Astrocyte (in vitro differentiated cells and primary cell): ENCODE measurements around the gene NINL. TPM values are rescaled to one million over a fixed set of nuclear protein-coding genes. Genes with fewer than 3 reads are reported as not detected.

Source experiments
- DNase-seq: peaks from one replicate; pipeline ENCODE4 v3.0.0-alpha.2; 2010; ENCODE audit warnings: low read depth
- FAIRE-seq: peaks from 2 replicates; lab custom pipeline; 2011; peaks lifted over from hg19 to GRCh38; lab: Jason Lieb, UNC
- H2AFZ ChIP-seq: 2 replicates; pipeline ENCODE4 v1.6.0; 2012; ENCODE audit warnings: low read depth, low read length, inconsistent platforms
- H3K27ac ChIP-seq: 2 replicates; pipeline ENCODE4 v1.5.1; 2011; ENCODE audit warnings: low read depth, low read length, inconsistent platforms
- H3K27me3 ChIP-seq: 2 replicates; pipeline ENCODE4 v1.6.0; 2011; ENCODE audit warnings: low read length, inconsistent platforms; ENCODE audit not compliant: insufficient read depth
- H3K36me3 ChIP-seq: 2 replicates; pipeline ENCODE4 v1.5.1; 2011; ENCODE audit warnings: low read length, inconsistent platforms; ENCODE audit not compliant: insufficient read depth
- H3K4me1 ChIP-seq: 2 replicates; pipeline ENCODE4 v1.5.1; 2011; ENCODE audit warnings: low read length, inconsistent platforms; ENCODE audit not compliant: insufficient read depth
- H3K4me2 ChIP-seq: 2 replicates; pipeline ENCODE4 v1.6.0; 2012; ENCODE audit warnings: low read length, inconsistent platforms
- H3K4me3 ChIP-seq: 2 replicates; pipeline ENCODE4 v1.5.1; 2011; ENCODE audit warnings: low read depth, mild to moderate bottlenecking, low read length, inconsistent platforms; ENCODE audit not compliant: insufficient read depth
- H3K79me2 ChIP-seq: 2 replicates; pipeline ENCODE4 v1.6.0; 2012; ENCODE audit warnings: mild to moderate bottlenecking, low read length, inconsistent platforms; ENCODE audit not compliant: insufficient read depth
- H3K9ac ChIP-seq: 2 replicates; pipeline ENCODE4 v1.6.0; 2012; ENCODE audit warnings: mild to moderate bottlenecking, low read length, inconsistent platforms
- H3K9me3 ChIP-seq: 2 replicates; pipeline ENCODE4 v1.5.1; 2012; ENCODE audit warnings: low read depth, mild to moderate bottlenecking, low read length, inconsistent platforms; ENCODE audit not compliant: insufficient read depth
- H4K20me1 ChIP-seq: 2 replicates; pipeline ENCODE4 v1.6.0; 2012; ENCODE audit warnings: low read length, inconsistent platforms; ENCODE audit not compliant: insufficient read depth
- H3K27ac Mint-ChIP-seq: one replicate; pipeline ENCODE4 v1.8.0; 2021; ENCODE audit warnings: mild to moderate bottlenecking, mixed read lengths; ENCODE audit not compliant: unreplicated experiment
- H3K27me3 Mint-ChIP-seq: one replicate; pipeline ENCODE4 v1.8.0; 2021; ENCODE audit warnings: low read depth, mixed read lengths; ENCODE audit not compliant: unreplicated experiment
- H3K36me3 Mint-ChIP-seq: one replicate; pipeline ENCODE4 v1.8.0; 2021; ENCODE audit warnings: low read depth, mixed read lengths; ENCODE audit not compliant: unreplicated experiment
- H3K4me1 Mint-ChIP-seq: one replicate; pipeline ENCODE4 v1.8.0; 2021; ENCODE audit warnings: low read depth, mixed read lengths; ENCODE audit not compliant: unreplicated experiment
- H3K4me3 Mint-ChIP-seq: one replicate; pipeline ENCODE4 v1.8.0; 2021; ENCODE audit warnings: mild to moderate bottlenecking, moderate library complexity, mixed read lengths; ENCODE audit not compliant: unreplicated experiment
- H3K9me3 Mint-ChIP-seq: one replicate; pipeline ENCODE4 v1.8.0; 2021; ENCODE audit warnings: mild to moderate bottlenecking, mixed read lengths; ENCODE audit not compliant: unreplicated experiment
- EZH2 ChIP-seq: IDR thresholded peaks from 2 replicates; pipeline ENCODE4 v1.6.1; 2012; ENCODE audit warnings: mild to moderate bottlenecking, low read length, inconsistent platforms; ENCODE audit not compliant: insufficient read depth
- total RNA-seq: library from RNA; stranded (reverse); gene quantifications from 2 replicates; pipeline ENCODE4 v1.2.1, GENCODE V29; 2021
- TF ChIP-seq, protein P1 (sequence below): IDR thresholded peaks from 2 replicates; pipeline ENCODE4 v1.5.1; 2011; ENCODE audit warnings: low read depth, mild to moderate bottlenecking, inconsistent platforms, low read length, moderate library complexity; ENCODE audit not compliant: insufficient read depth

Gene NINL
- total RNA-seq, 1 donor from 2014 or later, result 10.2 TPM

GRCh38 chr20:25447671-25448070, 137.7 kb downstream of the NINL start:
- Histone ChIP-seq H2AFZ (no peak overlapping the region), H3K27me3 (no peaks in the 10 kb centered on the region), H3K36me3 (peaks cover 10% of the 10 kb centered on the region), H3K4me3 (no peak overlapping the region), H4K20me1 (no peaks in the 10 kb centered on the region), H3K27ac (no peak overlapping the region), H3K4me1 (no peaks in the 10 kb centered on the region), H3K4me2 (no peak overlapping the region), H3K9ac (no peak overlapping the region), H3K9me3 (no peaks in the 10 kb centered on the region), H3K79me2 (no peaks in the 10 kb centered on the region)
- Mint-ChIP-seq H3K4me1 (no peaks in the 10 kb centered on the region), H3K27ac (no peak overlapping the region), H3K4me3 (no peak overlapping the region), H3K36me3 (peaks cover 4% of the 10 kb centered on the region), H3K9me3 (no peaks in the 10 kb centered on the region), H3K27me3 (no peaks in the 10 kb centered on the region)
- FAIRE-seq (no peak), DNase-seq (no peak)
- TF ChIP-seq, protein P1, sequence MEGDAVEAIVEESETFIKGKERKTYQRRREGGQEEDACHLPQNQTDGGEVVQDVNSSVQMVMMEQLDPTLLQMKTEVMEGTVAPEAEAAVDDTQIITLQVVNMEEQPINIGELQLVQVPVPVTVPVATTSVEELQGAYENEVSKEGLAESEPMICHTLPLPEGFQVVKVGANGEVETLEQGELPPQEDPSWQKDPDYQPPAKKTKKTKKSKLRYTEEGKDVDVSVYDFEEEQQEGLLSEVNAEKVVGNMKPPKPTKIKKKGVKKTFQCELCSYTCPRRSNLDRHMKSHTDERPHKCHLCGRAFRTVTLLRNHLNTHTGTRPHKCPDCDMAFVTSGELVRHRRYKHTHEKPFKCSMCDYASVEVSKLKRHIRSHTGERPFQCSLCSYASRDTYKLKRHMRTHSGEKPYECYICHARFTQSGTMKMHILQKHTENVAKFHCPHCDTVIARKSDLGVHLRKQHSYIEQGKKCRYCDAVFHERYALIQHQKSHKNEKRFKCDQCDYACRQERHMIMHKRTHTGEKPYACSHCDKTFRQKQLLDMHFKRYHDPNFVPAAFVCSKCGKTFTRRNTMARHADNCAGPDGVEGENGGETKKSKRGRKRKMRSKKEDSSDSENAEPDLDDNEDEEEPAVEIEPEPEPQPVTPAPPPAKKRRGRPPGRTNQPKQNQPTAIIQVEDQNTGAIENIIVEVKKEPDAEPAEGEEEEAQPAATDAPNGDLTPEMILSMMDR, result no peak
- TF ChIP-seq EZH2, result no peak

DNA sequence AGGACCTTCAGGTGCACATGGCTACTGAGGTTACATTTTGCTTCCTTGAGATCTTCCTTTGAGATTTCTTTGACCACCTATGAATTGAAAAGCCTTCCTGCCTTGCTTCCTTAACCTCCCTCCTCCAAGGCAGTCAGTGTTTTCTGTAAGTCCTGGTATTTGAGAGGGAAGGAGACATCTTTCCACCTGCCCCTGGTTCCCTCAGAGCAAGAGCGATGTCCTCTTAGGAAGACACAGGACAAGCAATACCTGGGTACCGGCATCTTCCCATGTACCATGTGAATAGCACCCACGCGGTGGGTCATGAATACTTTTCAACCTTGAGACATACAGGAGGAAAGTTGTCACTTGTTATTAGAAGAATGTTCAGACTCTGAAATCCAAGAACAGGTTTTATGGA, 140.8 kb downstream of the NINL start:
- Mint-ChIP-seq H3K27ac (no peak overlapping the region), H3K4me1 (no peaks in the 10 kb centered on the region), H3K36me3 (peaks cover 4% of the 10 kb centered on the region), H3K9me3 (no peaks in the 10 kb centered on the region), H3K4me3 (no peak overlapping the region), H3K27me3 (no peaks in the 10 kb centered on the region)
- Histone ChIP-seq H3K27ac (no peak overlapping the region), H3K4me3 (no peak overlapping the region), H3K9me3 (no peaks in the 10 kb centered on the region), H2AFZ (no peak overlapping the region), H4K20me1 (no peaks in the 10 kb centered on the region), H3K79me2 (no peaks in the 10 kb centered on the region), H3K36me3 (peaks cover 11% of the 10 kb centered on the region), H3K4me1 (no peaks in the 10 kb centered on the region), H3K4me2 (no peak overlapping the region), H3K9ac (no peak overlapping the region), H3K27me3 (no peaks in the 10 kb centered on the region)
- DNase-seq (no peak), FAIRE-seq (peak; percentile 45)
- no peak for TF ChIP-seq EZH2
- TF ChIP-seq, protein P1, result no peak

- no peak overlapping the region for H3K4me3 Mint-ChIP-seq
- no peak for TF ChIP-seq EZH2
- no peaks in the 10 kb centered on the region for H3K4me1 ChIP-seq
Measured at GRCh38 chr20:25439328-25439727, 146.0 kb downstream of the NINL start.

More at GRCh38 chr20:25439328-25439727, 146.0 kb downstream of the NINL start:
- H3K9me3 Mint-ChIP-seq, result no peaks in the 10 kb centered on the region
- Histone ChIP-seq H3K27ac (no peak overlapping the region), H3K36me3 (peaks cover 8% of the 10 kb centered on the region), H3K79me2 (no peaks in the 10 kb centered on the region), H3K4me3 (no peak overlapping the region), H3K9ac (no peak overlapping the region), H2AFZ (no peak overlapping the region), H4K20me1 (no peaks in the 10 kb centered on the region), H3K9me3 (no peaks in the 10 kb centered on the region), H3K27me3 (no peaks in the 10 kb centered on the region), H3K4me2 (no peak overlapping the region)
- DNase-seq, result no peak
- H3K27me3 Mint-ChIP-seq, result no peaks in the 10 kb centered on the region
- FAIRE-seq, result no peak
- H3K27ac Mint-ChIP-seq, result no peak overlapping the region
- peaks cover 11% of the 10 kb centered on the region for H3K4me1 Mint-ChIP-seq
- no peaks in the 10 kb centered on the region for H3K36me3 Mint-ChIP-seq
